ENCODE results near the gene CYTH1.
"Not testable (repeated sequence)": the region's sequence is repeated elsewhere in the genome, so short reads cannot be mapped to it uniquely, and the experiment has no call there.

Gene CYTH1

GRCh38 chr17:78759203-78759968, 22.7 kb downstream of the CYTH1 start:
- DNase-seq = peak in 1 of 2 experiments; percentile 70

- DNase-seq = no peak
Observed at GRCh38 chr17:78753316-78754250, 28.5 kb downstream of the CYTH1 start.

- DNase-seq = no peak
Observed at GRCh38 chr17:78751447-78752161, 30.5 kb downstream of the CYTH1 start.

DNA sequence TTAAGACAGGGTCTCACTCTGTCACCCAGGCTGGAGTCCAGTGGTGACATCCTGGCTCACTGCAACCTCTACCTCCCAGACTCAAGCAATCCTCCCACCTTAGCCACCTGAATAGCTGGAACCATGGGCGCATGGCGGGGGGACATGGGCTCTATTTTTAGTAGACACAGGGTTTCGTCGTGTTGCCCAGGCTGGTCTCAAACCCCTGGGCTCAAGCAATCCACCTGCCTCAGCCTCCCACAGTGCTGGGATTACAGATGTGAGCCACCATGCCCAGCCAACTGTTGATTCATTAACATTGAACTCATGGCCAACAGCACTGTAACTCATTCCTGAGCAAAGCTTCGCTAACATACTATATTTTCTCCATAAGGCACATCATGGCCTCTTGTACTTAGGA, 31.1 kb downstream of the CYTH1 start:
- not testable (repeated sequence) for DNase-seq

- DNase-seq = peak; percentile 67 to 78
Observed at GRCh38 chr17:78748730-78749317, 33.2 kb downstream of the CYTH1 start.

DNA sequence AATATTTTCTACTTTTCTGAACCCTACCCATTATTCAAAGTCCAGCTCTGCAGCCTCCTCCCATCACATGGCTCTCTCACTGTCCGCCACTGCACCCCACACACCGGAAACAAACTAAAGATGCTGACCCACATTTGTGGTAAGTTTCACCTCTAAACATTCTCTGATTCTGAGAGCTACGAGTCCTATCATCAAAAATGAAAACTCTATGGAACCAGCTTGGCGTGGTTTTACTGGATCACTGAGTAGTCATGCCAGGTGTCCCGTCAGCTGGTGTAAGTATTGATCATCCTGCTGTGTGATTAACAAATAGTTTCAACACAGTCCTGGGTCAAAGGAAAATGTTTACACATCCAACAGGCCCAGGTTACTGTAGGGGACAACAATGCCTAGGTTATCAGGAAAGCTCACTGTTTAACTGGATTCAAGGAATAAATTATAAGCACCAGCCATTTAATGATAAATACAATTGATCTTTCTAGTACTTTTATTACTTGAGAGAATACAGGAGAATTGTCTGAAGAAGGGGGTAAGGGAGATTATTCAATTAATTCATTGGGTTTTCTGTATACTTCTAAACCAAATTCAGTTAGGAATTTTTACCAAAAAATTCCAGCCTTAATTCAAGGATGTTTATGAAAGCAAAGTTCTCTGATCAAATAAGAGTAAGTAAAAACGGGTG, 33.9 kb downstream of the CYTH1 start:
- peak; percentile 52 to 61 for DNase-seq

- DNase-seq = no peak
Observed at GRCh38 chr17:78747488-78747887, 34.6 kb downstream of the CYTH1 start.

DNA sequence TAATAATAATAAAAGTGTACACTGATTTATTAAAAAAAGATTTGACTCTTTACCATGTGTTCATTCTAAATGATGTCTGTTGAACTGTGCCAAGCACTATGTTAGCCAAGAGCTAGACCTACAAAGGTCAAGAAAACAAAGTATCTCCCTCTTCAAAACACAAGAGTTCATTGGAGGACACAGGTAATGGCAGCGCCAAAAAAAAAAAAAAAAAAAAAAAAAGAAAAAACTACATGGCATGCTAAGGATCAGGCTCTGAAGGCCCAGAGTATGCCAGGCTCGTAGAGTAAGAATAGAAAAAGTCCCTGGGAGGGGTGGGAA, 35.2 kb downstream of the CYTH1 start:
- DNase-seq = no peak

GRCh38 chr17:78746263-78746948, 35.7 kb downstream of the CYTH1 start:
- no peak for DNase-seq

- no peak for DNase-seq
Observed at GRCh38 chr17:78745407-78746088, 36.5 kb downstream of the CYTH1 start.

DNA sequence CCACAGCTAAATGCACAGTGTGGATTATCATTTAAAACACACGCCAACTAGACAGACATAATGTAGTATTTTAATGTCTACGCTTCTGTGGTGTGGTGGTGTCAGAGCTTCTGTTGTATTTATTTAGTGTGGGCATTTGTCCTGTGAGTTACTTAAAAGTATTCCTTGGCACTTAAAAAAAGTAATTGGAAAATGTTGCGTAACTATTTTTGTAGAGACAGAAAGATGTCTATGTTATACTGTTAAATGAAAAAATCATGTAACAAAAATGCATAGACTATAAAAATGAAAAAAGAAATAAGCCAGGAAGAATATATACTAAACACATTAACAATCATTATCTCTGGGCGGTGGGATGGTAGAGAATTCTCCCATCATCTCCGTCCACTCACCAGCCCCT, 39.2 kb downstream of the CYTH1 start:
- DNase-seq = no peak

DNA sequence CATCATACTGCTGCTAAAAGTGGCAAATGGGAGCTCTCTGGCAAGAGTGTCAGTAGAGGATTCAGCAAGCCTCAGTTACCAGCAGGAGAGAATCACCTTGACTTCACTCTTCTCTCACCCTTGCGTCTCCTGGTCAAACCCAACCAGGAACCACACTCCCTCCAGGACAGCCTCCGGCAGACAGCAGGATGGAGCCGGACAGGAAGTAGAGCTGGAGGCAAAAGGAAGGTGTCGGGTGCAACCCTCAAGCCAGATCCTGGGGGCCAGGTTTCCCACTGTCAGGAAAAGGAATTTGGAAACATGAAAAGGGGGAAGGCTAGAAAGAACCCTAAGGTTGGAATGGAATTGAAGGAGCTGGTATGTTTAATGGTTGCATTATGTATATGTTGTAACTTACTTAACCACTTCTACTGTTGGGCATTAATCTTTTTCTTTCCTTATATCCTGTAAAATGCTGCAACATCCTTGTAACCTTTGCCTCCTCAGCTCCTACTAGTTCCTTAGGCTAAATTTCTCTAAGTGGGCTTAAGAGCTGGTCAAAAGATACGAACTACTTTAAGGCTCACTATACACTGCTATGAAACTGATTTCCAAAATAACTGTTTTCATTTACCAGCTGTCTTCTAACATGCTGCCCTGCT, 40.3 kb downstream of the CYTH1 start:
- no peak for DNase-seq

- DNase-seq = no peak
Observed at GRCh38 chr17:78739331-78739931, 42.6 kb downstream of the CYTH1 start.

DNA sequence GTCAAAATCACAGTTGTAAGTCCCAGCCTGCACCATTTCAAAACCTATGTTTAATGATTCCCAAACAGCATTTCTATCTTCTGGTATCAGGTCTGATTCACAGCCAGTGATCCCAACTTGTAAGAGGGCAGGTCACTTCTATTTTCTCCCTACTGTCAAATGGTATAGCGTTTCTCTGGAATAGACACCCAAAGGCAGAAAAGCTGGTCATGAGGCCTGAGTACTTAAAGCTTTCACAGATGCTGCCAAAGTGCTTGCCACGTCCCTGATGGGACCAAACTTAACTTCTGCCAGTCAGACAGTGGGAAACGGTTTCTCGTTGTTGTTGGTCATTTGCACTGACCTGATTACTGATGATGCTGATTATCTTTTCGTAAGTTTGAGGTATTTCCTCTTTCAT, 43.4 kb downstream of the CYTH1 start:
- DNase-seq = no peak

GRCh38 chr17:78738278-78738677, 43.8 kb downstream of the CYTH1 start:
- no peak for DNase-seq

DNA sequence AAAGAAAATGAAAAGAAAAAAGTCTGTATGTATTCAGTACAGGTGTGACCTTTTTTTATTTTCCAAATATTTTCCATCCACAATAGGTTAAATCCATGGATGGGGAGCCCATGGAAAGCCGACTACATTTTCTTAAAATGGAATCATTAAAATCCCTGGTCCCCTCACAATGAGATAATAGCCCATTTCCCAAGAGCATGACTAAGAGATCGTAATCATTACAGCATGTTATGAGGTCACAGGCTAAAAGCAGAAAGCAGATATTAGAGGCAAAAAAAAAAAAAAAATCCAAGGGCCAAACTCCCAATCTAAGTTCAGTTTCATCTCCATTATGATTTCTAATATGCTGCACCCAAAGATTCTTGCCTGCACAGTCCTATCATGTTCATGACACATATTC, 44.7 kb downstream of the CYTH1 start:
- DNase-seq = no peak

DNA sequence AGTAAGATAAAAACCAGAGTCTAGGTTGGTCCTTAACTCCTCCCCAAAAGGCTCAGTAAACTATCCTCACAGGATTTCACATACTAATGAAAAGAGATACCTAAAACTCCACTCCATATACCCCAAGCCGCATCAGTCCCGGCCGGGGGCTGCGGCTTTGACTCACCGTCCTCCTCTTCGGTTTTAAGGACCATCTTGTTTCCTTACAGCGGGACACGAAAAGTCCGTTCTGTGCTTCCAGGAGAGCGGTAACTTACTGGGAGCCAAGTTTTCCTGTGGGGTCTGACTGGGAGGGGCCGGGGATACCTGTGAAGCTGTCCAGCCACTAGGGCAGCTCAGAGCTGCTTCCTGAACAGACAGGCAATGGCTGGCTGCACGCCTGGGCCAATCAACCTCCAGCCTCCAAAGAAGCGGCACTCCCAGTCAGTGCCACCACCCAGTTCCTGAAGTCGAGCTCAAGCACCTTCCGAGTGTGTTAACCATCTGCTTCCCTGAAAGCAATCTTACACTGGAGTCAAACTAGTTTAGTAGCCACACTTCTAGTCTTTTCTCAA, 45.5 kb downstream of the CYTH1 start:
- peak; percentile 58 to 69 for DNase-seq

- DNase-seq = no peak
Observed at GRCh38 chr17:78735832-78736525, 46.1 kb downstream of the CYTH1 start.
